K562 (cell line): ENCODE data around the gene G6PC2.
"Not testable (repeated sequence)": the region's sequence is repeated elsewhere in the genome, so short reads cannot be mapped to it uniquely, and the experiment has no call there.

Experiments
- NR1H2 ChIP-seq: sonication (generic); formaldehyde crosslinking; IDR thresholded peaks from 2 replicates; pipeline ENCODE4 v1.4.0; 2020; ENCODE audit warnings: mild to moderate bottlenecking, missing genetic modification reagents
- PYGO2 ChIP-seq: fragments of 450-650 bp; IDR thresholded peaks from 2 replicates; pipeline ENCODE4 v1.6.1; 2016; ENCODE audit warnings: mild to moderate bottlenecking, missing genetic modification characterization, moderate library complexity, missing compliant biosample characterization
- TF ChIP-seq, protein P1 (sequence below), 3 experiments: IDR thresholded peaks in 2 of 3; conservative IDR thresholded peaks in 1 of 3; 2 replicates each; pipeline ENCODE4 v1.5.1; 2011 to 2012; ENCODE audit warnings: low read length in 3 of 3, mild to moderate bottlenecking in 3 of 3, control low read depth in 2 of 3, improper control_type of control experiment in 1 of 3, inconsistent platforms in 1 of 3, low read depth in 1 of 3, mixed read lengths in 1 of 3, moderate library complexity in 1 of 3; ENCODE audit not compliant: insufficient read depth in 2 of 3
- TF ChIP-seq, protein P2 (sequence below): sonication (generic); formaldehyde crosslinking; IDR thresholded peaks from 2 replicates; pipeline ENCODE4 v1.9.0; 2022; ENCODE audit warnings: mild to moderate bottlenecking, missing genetic modification reagents

- TF ChIP-seq NR1H2 (CRISPR knock-in tag); PYGO2 (tag): not testable (repeated sequence)
- TF ChIP-seq, protein P1, sequence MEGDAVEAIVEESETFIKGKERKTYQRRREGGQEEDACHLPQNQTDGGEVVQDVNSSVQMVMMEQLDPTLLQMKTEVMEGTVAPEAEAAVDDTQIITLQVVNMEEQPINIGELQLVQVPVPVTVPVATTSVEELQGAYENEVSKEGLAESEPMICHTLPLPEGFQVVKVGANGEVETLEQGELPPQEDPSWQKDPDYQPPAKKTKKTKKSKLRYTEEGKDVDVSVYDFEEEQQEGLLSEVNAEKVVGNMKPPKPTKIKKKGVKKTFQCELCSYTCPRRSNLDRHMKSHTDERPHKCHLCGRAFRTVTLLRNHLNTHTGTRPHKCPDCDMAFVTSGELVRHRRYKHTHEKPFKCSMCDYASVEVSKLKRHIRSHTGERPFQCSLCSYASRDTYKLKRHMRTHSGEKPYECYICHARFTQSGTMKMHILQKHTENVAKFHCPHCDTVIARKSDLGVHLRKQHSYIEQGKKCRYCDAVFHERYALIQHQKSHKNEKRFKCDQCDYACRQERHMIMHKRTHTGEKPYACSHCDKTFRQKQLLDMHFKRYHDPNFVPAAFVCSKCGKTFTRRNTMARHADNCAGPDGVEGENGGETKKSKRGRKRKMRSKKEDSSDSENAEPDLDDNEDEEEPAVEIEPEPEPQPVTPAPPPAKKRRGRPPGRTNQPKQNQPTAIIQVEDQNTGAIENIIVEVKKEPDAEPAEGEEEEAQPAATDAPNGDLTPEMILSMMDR (IDR thresholded peaks at IDR 0.05 in 2 of 3, conservative IDR thresholded peaks at IDR 0.05 in 1 of 3; ENCODE audit: insufficient read depth in 2 of 3, low read depth in 1 of 3, low read length in 3 of 3): not testable (repeated sequence)
- TF ChIP-seq, protein P2, sequence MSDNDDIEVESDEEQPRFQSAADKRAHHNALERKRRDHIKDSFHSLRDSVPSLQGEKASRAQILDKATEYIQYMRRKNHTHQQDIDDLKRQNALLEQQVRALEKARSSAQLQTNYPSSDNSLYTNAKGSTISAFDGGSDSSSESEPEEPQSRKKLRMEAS (CRISPR knock-in tag): not testable (repeated sequence)
These were observed 18.9 kb upstream of the G6PC2 start for GRCh38 chr2:168882163-168882562.
